T-helper 2 cell treated with Interferon-gamma antibody and Interleukin-4, amounts not matched to agents 100 ng/mL and 5 ng/mL, for 36 hours (primary cell): ENCODE data around the gene DSTN. TPM values are rescaled to one million over a fixed set of nuclear protein-coding genes. Genes with fewer than 3 reads are reported as not detected.

Experiments
- intact Hi-C: fragments of 100-400 bp; cut with micrococcal nuclease; formaldehyde crosslinking; loops from one replicate; pipeline ENCODE4 v1.15.1; 2023
- total RNA-seq: library from RNA; stranded (reverse); gene quantifications from 2 replicates; pipeline ENCODE4 v1.2.3, GENCODE V29; 2022

DSTN gene
- total RNA-seq, 1 donor from 2014 or later = 87.8 TPM

DNA sequence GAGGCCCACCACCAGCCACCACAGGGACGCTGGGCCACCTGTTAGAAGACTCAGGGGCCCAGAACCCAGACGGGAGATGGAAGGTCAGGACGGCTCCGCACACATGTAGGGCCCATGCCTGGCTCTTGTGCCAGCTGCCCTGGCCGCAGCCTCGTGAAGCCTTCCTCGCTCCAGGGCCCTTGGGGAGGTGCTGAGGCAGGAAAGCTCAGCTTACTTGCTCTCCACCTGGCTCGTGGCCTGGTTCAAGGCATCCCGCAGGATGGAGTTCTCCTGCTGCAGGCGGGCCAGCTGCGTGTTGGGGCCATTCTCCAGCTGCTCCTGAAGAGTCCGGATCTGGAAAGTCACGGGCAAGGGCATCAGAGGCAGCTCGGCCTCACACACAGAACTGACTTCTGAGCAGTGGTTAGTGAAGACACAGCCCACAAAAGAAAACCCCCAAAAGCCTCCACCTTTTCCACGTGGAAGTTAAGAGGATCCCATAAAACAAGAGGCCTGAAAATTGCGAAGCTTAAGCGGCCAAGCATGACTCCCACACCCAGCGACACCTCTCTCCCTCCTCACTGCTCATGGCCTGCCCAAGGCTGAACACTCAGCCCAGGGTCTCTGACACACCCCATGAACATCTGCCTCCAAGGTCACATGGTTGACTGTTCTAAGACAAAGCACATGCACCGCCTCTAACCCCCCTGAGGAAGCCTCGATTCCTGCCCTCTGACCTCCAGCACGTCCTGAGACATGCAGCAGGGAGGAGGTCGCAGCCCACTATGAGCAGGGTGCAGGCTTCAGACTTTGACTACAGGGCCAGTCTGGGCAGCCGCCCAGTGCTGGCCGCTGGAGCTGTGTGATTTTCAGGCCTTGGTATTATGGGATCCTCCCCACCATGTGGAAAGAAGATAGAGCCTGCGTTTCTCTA lies 65.7 kb downstream of the DSTN start:
- intact Hi-C loops = no loop called here

DNA sequence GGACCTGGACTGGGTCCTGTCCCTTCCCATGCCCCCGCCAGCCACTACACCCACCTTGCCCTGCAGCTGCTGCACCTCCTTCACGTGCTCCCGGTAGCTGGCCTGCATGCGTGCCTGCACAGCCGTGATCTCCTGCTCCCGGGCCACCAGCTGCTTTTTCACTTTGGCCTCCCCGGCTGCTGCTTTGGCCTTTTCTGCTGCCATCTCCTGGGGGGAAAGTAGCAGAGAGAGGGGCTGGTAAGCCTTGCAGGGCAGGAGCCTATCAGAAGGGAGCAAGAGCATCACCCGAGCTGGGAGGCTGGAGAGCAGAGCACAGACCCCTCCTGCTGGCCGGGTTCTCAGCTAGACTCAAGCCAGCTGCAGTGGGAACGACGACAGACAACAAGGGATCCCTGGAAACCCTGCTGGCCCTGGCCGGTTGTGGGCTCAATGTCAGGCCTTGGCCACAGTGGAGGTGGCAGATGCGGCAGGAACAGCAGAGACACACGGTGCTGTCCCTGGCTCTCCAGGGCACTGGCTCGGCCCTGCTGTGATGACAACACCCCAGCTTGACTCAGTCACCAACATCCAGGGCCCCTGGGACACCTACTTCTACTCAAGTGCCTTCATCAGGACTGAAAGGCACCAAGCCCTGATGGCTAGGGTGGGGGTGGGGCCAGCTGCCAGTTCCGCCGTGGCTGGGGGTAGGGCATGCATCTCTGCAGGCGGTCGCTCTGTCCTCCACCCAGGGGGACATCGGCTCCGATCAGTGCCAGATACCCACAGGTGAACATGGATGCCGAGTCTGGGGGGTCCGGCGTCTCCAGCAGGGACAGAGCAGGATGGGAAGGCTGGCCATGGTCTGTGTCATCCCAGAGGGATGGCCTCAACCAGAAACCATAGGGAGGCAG lies 66.9 kb downstream of the DSTN start:
- intact Hi-C loops = no loop called here

DNA sequence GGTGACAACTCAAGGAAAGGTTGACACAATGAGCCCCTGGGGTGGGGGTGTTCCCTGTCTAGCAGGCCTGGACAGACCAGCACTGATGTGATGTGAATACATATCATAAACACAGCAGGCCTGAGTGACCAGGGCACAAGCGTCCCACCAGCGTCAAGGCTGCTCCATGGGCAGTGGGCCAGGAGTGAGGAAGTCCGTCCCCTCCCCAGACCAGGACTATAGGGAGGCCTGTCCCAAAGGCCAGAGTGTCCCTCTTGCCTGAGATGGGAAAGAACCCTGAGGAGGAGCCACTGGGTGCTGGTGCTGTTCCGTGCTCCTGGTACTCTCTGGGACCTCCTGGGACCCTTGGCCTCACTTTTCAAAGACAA lies 67.5 kb downstream of the DSTN start:
- intact Hi-C loops = no loop called here

DNA sequence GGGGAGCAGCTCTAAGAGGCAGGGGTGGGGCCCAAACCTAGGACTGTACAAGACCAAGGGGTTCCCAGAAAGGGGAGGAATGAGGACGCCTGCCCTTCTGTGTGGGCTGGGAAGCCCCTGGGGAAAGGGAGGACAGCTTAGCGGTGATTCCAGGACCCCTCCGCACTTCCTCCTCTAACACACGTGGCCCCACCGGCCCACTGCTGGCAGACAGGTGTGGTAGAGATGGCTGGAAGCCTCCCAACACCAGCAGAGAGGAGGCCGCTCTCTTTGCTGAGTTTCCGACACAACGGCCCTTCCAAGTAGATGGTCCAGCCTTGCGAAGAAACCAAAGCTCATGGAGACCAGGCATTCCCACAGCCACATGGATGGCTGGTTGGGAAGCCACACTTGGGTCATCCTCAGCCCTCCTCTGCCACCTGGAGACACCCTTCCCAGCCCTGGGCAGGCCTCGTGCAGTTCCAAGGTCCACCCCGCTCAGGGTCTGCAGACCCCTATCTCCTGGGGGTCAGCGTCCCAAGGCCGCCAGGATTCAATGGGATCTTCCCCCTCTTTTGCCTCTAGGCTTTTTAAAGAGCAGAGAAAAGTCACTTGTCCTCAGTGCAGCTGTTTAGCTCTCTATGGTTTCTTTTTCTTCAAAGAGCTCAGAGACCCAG lies 68.2 kb downstream of the DSTN start:
- intact Hi-C loops = no loop called here

DNA sequence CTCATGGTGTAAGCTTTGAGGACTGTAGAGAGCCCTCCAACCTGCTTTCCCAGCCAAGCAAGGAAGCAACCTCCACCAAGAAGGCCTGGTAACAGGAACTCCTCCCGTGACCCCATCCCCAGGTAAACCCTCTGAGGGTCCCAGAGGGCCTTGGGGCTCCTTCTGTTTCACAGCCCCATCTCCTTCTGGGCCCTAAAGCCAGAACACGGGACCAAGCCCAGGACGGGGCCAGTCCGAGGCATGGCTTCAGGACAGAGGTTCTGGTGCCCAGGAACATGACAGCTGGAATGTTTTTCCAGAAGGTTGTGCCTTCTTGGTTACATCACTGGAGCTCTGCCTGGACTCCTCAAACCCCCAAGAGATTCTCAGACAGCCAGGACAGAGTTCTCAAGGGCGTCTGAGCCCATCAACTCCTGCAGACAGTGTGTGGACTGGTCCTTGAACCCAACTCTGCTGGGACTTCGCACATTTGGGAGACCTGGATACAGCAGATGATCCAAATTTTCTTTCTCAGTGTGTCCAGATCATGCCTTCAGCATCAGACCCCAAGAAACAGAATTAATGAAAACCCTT lies 69.0 kb downstream of the DSTN start:
- intact Hi-C loops = no loop called here

DNA sequence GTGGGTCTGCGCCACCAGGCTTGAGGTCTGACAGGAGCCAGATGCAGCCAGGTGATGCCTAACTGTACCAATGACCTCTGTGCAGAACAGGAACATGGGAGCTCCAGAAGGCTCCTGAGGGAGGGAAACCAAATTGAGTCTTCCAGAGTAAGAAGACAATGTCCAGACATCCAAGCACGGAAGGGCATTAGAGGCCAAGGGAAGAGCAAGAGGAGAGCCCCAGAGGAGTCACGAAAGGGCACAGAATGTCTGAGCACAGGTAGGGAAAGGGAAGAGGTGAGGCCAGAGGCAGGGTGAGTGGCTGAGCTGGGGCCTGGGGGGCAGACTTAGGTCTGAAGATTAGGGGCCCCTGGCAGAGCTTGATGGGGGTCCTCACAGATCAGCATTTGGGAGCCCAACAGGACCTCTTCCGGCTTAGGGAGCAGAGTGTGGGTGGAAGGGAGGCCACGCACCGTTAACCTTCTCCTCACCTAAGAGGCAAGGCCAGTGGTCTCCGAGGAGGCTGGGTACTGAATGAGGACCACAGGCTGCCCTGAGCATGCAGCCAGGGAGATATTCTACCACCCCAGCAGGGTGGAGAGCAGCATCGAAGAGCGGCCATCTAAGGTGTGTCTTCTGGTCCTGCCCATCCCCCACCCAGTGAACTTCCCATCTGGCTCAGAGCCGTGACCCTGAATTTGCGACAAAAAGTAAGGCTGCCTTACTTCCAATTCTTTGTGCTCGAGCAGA lies 70.4 kb downstream of the DSTN start:
- intact Hi-C loops = no loop called here

DNA sequence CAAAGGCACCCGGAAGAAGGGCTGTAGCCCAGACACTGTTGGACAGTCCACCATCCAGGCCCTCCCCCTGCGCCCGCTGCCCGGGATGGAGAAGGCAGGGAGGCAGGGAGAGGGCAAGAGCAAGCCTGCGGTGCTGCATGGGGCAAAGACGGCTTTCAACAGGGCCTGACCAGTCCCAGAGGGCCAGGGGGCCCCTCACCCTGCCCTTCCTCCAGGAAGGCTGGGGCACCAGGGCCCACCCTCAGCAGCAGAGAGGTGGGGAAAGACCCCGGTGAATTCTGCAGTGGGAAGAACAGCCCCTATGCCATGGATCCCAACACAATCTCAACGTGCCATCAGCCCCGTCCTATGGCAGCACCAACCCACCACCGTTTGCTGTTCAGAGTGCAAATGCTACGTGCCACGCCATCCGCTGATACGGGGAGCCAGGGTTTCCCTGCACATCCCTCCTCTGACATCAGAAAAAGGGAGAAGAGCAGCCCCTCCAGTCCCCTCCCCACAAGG lies 71.1 kb downstream of the DSTN start:
- intact Hi-C loops = no loop called here

DNA sequence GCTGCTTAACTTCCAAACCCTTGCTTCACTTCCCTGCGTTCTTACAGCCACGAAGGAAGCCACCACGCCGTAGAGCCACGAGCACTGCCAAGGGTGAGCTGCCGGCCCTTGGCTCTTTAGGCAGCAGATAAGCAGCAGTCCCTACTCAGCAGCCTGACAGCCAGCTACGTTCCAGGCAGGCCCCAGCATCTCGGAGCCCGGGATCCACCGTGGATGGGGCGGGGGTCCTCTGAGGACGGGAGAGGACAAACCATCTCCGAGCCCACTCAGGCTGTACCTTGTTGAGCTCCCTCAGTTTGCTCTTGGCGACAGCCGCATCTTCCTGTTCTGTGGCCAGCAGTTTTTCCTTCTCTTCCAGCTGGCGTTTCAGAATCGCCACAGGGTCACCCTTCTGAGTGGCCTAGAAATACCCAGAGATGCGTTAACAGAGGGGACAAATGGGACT lies 71.7 kb downstream of the DSTN start:
- intact Hi-C loops = no loop called here

DNA sequence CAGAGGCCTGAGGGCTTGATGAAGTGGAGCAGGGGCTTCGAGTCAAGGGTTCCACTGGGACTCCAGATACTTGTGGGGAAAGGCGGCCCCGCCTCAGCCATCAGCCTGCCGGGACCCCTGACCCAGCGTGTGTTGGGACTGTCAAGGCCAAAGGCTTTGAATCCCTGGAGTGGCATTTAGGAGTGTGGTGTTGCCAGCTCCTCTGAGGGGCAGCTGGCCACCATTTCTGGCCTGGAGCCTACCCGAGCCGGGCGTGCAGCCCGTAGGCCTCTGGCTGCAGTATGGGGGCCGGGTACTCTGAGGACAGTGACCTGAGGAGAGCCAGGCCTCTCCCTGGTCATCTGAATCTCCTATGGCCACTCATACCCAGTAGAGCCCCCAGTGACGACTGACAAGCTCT lies 72.1 kb downstream of the DSTN start:
- intact Hi-C loops = no loop called here

DNA sequence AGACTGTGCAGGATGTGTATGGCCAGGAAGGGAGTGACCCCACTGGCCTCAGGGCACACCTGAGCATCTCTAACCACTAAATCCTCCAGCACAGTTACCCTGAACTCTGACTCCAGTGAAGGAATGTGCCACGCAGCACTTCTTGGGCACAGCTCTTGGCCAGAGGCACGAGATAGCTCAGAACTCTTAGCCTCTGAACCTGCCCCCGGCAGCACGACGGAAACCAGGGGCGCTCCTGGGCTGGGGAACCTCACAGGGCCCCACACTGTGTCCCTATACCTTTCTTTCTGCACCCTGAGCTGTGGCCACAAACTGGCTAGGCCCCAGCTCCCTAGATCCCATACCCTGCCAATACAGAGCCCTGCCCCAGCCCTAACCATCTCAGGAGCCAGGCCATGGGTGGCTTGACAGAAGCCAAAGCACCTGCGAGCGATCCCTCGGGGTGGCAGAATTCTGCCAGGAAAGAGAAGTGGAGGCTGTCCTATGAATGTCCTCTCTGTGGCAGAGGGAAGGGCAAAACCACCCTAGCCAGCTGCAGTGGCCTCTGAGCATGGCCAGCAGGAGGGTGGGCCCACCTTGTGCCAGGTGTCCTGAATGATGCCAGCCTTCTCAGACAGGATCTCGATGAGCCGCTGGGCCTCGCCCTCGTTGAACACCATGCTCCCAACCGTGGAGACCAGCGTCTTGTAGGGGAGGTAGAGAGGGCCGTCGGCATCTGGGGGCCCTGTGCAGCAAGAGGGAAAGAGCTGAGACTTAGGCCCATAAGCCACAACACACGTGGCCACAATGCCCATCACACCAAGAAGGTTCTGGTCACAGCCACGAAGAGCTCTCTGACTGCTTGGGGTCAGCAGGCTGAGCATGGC lies 72.8 kb downstream of the DSTN start:
- intact Hi-C loops = no loop called here

DNA sequence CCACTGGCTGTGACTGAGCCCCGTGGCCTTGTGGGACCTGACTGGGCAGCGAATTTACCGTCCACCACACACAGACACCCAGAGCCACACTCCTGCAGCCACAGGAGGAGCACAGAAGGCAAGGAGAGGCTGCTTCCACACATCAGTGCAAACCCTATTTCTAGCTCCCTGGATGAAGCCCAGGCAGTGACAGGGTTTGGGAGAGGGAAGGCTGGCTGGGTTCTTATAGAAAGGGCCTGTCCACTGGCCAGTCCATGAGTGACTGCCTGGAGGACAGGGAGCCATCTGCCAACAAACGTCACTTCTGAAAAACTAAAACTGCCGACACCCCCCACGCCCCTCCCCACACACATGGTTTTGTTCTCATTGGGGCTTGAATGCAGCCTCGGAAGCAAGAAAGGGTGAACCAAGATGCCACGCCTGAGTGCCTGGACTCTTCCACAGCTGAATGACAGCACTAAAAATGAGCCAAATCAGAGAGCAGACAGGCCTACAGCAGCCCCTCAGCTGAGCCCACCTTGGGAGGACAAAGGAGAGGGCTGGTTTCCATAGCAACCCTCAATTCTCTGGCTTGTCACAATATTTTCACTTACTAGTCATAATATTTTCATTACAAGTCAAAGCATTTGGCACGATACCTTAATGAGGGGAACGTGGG lies 73.8 kb downstream of the DSTN start:
- intact Hi-C loops = no loop called here

DNA sequence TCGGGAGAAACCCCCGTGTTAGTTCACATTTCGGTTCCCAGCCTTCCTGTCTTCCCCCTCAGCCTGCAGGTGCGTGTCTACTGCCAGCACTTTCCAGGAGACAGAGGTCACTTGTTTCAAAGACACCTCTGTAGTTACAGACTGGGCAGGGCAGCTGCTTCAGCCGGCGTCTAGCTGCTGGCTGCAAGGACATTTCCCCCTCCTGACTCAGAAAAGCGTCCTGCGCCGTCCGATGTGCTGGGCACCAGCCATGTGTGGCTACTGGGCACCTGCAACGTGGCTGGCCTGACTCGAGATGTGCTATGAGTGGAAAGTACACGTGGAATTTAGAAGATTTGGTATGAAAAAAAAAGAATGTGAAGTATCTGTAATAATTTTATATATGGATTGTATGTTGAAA lies 74.6 kb downstream of the DSTN start:
- intact Hi-C loops = no loop called here

DNA sequence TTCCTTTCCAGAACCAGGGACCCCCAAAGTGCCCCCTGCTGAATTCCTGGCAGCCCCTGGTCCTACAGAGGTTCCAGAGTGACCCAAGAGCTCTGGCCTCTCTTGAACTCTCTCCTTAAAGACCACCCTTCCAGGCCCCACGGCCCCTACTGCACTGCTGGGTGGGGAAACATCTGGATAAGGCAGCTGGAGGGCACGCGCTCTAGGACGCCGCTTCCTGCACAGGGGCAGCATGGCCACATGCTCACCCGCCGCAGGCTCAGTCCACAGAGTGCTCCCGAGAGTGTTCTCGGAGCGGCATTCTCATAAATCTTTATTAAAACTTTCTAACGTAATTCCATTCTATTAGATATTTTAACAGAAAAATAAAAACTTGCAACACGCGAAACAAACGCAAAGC lies 75.1 kb downstream of the DSTN start:
- intact Hi-C loops = no loop called here

DNA sequence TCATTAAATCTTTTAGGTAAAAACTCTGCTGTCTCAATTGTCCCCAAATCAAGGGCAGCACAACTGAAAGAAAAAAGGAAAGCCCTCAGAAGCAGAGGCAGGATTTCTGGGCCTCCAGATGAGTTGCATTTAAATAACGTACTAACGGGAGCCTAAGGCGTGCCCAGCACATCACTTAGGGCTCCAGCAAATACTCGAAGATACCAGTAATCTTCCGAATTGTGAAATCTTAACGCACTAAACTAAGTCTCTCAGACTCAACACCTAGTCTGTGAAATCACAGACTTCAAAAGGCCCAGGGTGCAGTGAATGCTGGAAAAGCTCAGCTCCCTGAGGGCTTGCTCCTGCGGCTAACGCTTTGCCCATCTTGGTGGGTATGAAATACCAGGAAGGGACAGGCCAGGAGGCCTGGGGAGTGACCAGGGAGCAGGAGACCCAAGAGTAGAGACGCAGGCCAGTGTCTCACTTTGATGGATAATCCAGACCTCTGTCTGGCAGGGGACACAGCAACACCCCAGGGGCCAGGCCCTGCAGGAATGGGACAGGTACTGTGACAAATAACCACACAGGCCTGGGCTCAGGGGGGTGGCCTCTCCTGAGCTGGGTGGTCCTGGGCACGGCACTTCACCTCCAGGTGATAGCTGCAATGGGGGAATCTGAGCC lies 75.8 kb downstream of the DSTN start:
- intact Hi-C loops = no loop called here

DNA sequence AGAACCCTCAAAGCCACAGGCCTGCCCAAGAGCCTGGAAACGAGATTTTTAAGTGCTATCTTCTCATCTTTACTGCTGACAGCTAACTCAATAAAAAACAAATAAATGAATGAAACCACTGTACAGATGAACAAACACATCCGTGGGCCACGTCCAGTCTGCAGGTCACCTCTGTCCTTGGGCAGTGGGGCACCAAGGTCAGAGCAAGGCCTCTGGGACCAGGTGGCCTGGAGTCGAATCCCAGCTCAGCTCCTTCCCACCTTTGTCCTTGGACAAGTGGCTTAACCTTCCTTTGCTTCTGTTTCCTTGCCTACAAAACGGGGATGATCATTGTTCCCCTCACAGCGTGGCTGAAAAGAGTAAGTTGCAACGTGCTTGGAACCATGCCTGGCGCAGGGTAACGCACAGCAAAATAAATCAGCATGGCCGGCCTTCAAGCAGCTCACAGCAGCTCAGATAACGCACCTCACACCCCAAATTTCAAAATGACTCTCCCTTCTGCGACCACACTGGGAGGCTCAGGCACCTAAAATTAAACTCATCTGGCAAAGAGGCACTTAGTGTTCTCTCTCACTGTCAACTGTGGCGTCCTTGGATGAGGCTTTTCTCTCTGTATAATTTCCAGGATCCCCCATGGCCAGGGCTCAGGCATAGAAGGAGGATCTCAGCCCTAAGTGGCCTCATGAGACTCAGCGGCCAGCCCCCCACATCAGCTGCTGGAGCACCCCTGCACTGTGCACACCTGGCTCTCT lies 76.5 kb downstream of the DSTN start:
- intact Hi-C loops = no loop called here

DNA sequence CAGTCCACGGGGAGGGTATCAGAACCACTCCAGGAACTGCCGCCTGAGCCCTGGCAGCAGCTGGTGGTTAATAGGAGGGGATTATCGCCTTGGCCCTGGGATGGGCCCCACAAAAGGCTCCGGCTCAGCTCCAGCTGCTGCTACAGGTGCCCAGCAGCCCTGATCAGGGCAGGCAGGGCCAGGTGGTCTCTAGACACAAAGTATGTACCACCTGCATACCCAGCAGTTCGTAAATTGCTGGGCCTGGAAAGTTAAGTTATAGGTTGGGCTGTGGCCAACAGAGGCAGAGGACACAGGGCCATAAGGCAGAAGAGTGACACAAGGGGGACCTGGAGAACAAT lies 77.1 kb downstream of the DSTN start:
- intact Hi-C loops = no loop called here

DNA sequence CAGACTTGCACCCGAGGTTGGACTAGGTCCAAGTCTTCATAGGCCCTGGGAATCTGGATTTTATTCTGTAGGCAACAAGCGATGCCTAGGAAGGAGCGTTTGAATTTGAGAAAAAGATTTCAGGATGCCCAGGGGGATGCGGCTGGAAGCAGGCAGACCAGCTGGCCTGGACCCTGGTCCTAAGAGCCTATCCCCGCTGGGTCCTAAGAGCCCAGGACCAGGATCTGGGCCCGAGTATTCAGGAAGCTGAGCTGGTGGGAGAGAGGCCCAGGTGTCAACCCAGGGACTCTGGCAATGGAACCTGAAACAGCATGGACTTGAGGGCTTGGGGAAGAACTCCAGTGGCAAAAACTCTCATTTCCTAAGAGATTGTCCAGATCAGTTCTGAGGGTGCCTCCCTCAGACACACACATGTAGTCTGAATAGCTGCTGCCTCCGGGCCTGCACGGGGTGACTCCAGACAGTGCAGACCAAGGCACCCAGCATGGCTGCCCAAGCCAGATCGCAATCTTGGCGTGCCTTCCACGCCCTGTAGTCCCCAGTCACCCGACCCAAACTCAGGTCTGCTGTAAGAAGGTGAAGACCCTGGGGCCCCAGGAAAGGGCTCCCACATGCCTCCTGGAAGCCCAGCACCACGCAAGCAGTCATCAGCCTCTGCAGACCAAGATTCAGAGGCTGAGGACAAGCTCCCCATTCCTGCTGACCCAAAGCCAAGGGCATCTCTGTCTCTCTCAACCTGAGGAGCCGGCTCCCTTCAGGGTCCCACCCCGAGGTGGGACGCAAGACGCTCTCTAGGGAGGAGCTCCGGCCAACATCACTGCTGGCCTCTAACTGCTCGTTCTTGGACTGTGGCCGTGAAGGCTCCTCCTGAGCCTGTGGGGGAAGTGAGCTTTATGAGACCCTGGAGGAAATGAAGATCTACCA lies 77.8 kb downstream of the DSTN start:
- intact Hi-C loops = no loop called here
